Panc1 (cell line): Measurements from ENCODE around the gene NEURL3. TPM values are rescaled to one million over a fixed set of nuclear protein-coding genes. Genes with fewer than 3 reads are reported as not detected.

ENCODE experiments used
- ATAC-seq: fragments of 200-7000 bp; cut with Tn5 transposase; 2 replicates; pipeline ENCODE4 v1.9.1; 2020; ENCODE audit warnings: mild to moderate bottlenecking, moderate library complexity
- BruUV-seq: library from RNA; stranded (reverse); fragments of 400-500 nt; replicated peaks from 2 replicates; lab custom pipeline; 2021; lab: Mats Ljungman, UMichigan
- CTCF ChIA-PET: fragments of 300-600 bp; sonication (Branson Sonifier 250); formaldehyde crosslinking; loops from one replicate; lab custom pipeline; 2022; ENCODE audit warnings: antibody characterized with exemption; lab: Charles Lee
- POLR2A ChIA-PET: fragments of 300-600 bp; sonication (Branson Sonifier 250); formaldehyde crosslinking; loops from one replicate; lab custom pipeline; 2022; ENCODE audit warnings: antibody characterized with exemption; lab: Charles Lee
- DNase-seq: peaks from one replicate; pipeline ENCODE4 v3.0.0-alpha.2; 2010; ENCODE audit warnings: low read depth, low spot score
- H3K27ac ChIP-seq: 2 replicates; pipeline ENCODE4 v1.5.1; 2011; ENCODE audit warnings: mild to moderate bottlenecking, low read length, inconsistent platforms
- H3K27me3 ChIP-seq: fragments of 200-500 bp; sonication (Bioruptor generic); 2 replicates; pipeline ENCODE4 v1.6.0; 2014; ENCODE audit warnings: low read length, inconsistent platforms; ENCODE audit not compliant: control insufficient read depth, insufficient read depth
- H3K36me3 ChIP-seq: fragments of 200-500 bp; sonication (Bioruptor generic); 2 replicates; pipeline ENCODE4 v1.5.1; 2014; ENCODE audit warnings: inconsistent platforms, mild to moderate bottlenecking, low read length, moderate library complexity; ENCODE audit not compliant: control insufficient read depth, insufficient read depth
- H3K4me1 ChIP-seq: 2 replicates; pipeline ENCODE4 v1.5.1; 2011; ENCODE audit warnings: inconsistent platforms, mild to moderate bottlenecking, low read length, moderate library complexity; ENCODE audit not compliant: control insufficient read depth, insufficient read depth
- H3K4me3 ChIP-seq, 2 experiments: 2 replicates each; pipeline ENCODE4 v1.5.1; 2011 to 2012; ENCODE audit warnings: low read depth in 2 of 2, low read length in 2 of 2, mild to moderate bottlenecking in 2 of 2, inconsistent platforms in 1 of 2, moderate library complexity in 1 of 2
- H3K9me3 ChIP-seq: fragments of 200-500 bp; sonication (Bioruptor generic); 2 replicates; pipeline ENCODE4 v1.5.1; 2014; ENCODE audit warnings: low read depth, mild to moderate bottlenecking, inconsistent platforms, low read length, moderate library complexity; ENCODE audit not compliant: control insufficient read depth, insufficient read depth
- CTCF ChIP-seq: fragments of 450-650 bp; IDR thresholded peaks from 2 replicates; pipeline ENCODE4 v1.5.1; 2017; ENCODE audit warnings: mild to moderate bottlenecking
- POLR2AphosphoS5 ChIP-seq: IDR thresholded peaks from 2 replicates; pipeline ENCODE4 v1.6.1; 2012; ENCODE audit warnings: mild to moderate bottlenecking, low read depth, low read length, moderate library complexity
- REST ChIP-seq, 2 experiments: IDR thresholded peaks; 2 replicates each; pipeline ENCODE4 v1.6.1; 2011 to 2012; ENCODE audit warnings: low read depth in 2 of 2, control low read depth in 1 of 2, low read length in 1 of 2, mild to moderate bottlenecking in 1 of 2, moderate library complexity in 1 of 2; ENCODE audit not compliant: insufficient read depth in 1 of 2
- SIN3A ChIP-seq: IDR thresholded peaks from 2 replicates; pipeline ENCODE4 v1.6.1; 2012; ENCODE audit warnings: low read depth, mild to moderate bottlenecking, low read length, moderate library complexity, borderline replicate concordance; ENCODE audit not compliant: insufficient read depth
- TCF7L2 ChIP-seq: IDR thresholded peaks from 2 replicates; pipeline ENCODE4 v1.6.1; 2011; ENCODE audit warnings: mild to moderate bottlenecking, low read depth, low read length, inconsistent platforms
- in situ Hi-C: cut with HindIII; loops from 2 replicates; pipeline ENCODE4 v1.10.0; 2016; ENCODE audit warnings: low sequenced_read_pairs, low pct_unique_long_range_greater_than_20kb
- intact Hi-C: fragments of 100-400 bp; cut with micrococcal nuclease; formaldehyde crosslinking; loops from one replicate; pipeline ENCODE4 v1.10.0; 2022; ENCODE audit not compliant: unreplicated experiment
- total RNA-seq: library from RNA; stranded (reverse); gene quantifications from one replicate; pipeline ENCODE4 v1.2.1, GENCODE V29; 2021; ENCODE audit not compliant: unreplicated experiment

Gene NEURL3
- total RNA-seq, 1 experiment from 2014 or later: 1.2 TPM

GRCh38 chr2:96540136-96540535 lies 35.0 kb upstream of the NEURL3 start:
- BruUV-seq: no TSS peak
- TF ChIP-seq SIN3A (no peak), TCF7L2 (no peak), CTCF (no peak), REST (IDR thresholded peaks at IDR 0.05; ENCODE audit: insufficient read depth in 1 of 2, low read depth in 2 of 2, low read length in 1 of 2) (no peak), POLR2AphosphoS5 (no peak)
- peak overlapping the region; percentile 48; the same call in 1 of the 2 replicates for H3K27ac ChIP-seq
- H3K27me3 ChIP-seq: no peaks in the 10 kb centered on the region
- ChIA-PET CTCF (interaction anchor here (0.6 kb wide), 1 partner anchor 215 kb away, joined by 5 read pairs; no protein-coding TSS in a partner anchor), POLR2A (no interaction called here)
- H3K4me1 ChIP-seq: peaks cover 42% of the 10 kb centered on the region
- DNase-seq: no peak
- intact Hi-C loops: no loop called here
- H3K36me3 ChIP-seq: no peaks in the 10 kb centered on the region
- ATAC-seq: peak; percentile 7; the same call in 1 of the 2 replicates
- no peak overlapping the region for H3K4me3 ChIP-seq
- in situ Hi-C loops: no loop called here
- no peaks in the 10 kb centered on the region for H3K9me3 ChIP-seq

GRCh38 chr2:96539215-96539920 lies 34.2 kb upstream of the NEURL3 start:
- POLR2A ChIA-PET: no interaction called here
- intact Hi-C loops (no loop called here), in situ Hi-C loops (no loop called here)
- Histone ChIP-seq H3K4me3 (peak overlapping the region in 1 of 2 experiments; percentile 67; a peak in 2 of 4 replicates), H3K4me1 (peaks cover 50% of the 10 kb centered on the region), H3K27ac (peak overlapping the region; percentile 65), H3K9me3 (no peaks in the 10 kb centered on the region), H3K27me3 (no peaks in the 10 kb centered on the region), H3K36me3 (no peaks in the 10 kb centered on the region)
- TF ChIP-seq CTCF (no peak), POLR2AphosphoS5 (no peak), SIN3A (no peak), TCF7L2 (no peak), REST (IDR thresholded peaks at IDR 0.05; ENCODE audit: insufficient read depth in 1 of 2, low read depth in 2 of 2, low read length in 1 of 2) (no peak)
- CTCF ChIA-PET: interaction anchor here (0.6 to 1.1 kb wide), 3 partner anchors 8 to 214 kb away, joined by 3 to 5 read pairs (median 4); no protein-coding TSS in a partner anchor
- BruUV-seq: no TSS peak
- DNase-seq: no peak
- no peak for ATAC-seq
